GM12878 (cell line): Measurements from ENCODE around the gene ABL1.

Experiments used
- EED ChIP-seq: sonication (generic); IDR thresholded peaks from 2 replicates; pipeline ENCODE4 v1.6.1; 2016; ENCODE audit warnings: antibody characterized with exemption, low read depth
- POLR2AphosphoS5 ChIP-seq: IDR thresholded peaks from 2 replicates; pipeline ENCODE4 v1.6.1; 2011; ENCODE audit warnings: mild to moderate bottlenecking, low read length, inconsistent platforms
- RFX5 ChIP-seq: IDR thresholded peaks from 2 replicates; pipeline ENCODE4 v1.6.1; 2011; ENCODE audit warnings: low read depth, low read length, improper control_type of control experiment
- TF ChIP-seq, protein P1 (sequence below): fragments of 450-650 bp; IDR thresholded peaks from 2 replicates; pipeline ENCODE4 v1.6.1; 2017; ENCODE audit warnings: mild to moderate bottlenecking, moderate library complexity
- TF ChIP-seq, protein P2 (sequence below), 3 experiments: IDR thresholded peaks in 2 of 3; conservative IDR thresholded peaks in 1 of 3; 2 replicates each; pipeline ENCODE4 v1.5.1; 2011; ENCODE audit warnings: low read depth in 3 of 3, low read length in 3 of 3, mild to moderate bottlenecking in 3 of 3, control low read depth in 2 of 3, moderate library complexity in 2 of 3, inconsistent platforms in 1 of 3, mixed read lengths in 1 of 3; ENCODE audit not compliant: control insufficient read depth in 2 of 3, insufficient read depth in 1 of 3; ENCODE audit errors: extremely low read depth in 1 of 3

DNA sequence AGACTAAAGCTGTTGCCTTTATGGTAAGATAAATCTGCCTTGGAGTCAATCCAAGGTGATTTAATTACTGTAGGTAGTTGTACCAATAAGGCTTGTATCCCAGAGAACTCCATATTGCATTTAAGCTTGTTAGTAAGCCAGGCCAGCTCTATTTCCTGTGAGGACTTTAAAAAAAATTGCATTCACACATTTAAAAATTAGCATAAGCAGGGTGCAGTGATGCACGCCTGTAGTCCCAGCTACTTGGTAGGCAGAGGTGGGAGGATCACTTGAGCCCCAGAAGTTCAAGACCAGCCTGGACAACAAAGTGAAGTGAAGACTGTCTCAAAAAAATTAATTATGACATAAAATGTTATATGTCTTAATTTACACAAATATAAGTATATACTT, 28.7 kb upstream of the ABL1 start:
- TF ChIP-seq EED (no peak), RFX5 (no peak), POLR2AphosphoS5 (no peak)
- TF ChIP-seq, protein P1, sequence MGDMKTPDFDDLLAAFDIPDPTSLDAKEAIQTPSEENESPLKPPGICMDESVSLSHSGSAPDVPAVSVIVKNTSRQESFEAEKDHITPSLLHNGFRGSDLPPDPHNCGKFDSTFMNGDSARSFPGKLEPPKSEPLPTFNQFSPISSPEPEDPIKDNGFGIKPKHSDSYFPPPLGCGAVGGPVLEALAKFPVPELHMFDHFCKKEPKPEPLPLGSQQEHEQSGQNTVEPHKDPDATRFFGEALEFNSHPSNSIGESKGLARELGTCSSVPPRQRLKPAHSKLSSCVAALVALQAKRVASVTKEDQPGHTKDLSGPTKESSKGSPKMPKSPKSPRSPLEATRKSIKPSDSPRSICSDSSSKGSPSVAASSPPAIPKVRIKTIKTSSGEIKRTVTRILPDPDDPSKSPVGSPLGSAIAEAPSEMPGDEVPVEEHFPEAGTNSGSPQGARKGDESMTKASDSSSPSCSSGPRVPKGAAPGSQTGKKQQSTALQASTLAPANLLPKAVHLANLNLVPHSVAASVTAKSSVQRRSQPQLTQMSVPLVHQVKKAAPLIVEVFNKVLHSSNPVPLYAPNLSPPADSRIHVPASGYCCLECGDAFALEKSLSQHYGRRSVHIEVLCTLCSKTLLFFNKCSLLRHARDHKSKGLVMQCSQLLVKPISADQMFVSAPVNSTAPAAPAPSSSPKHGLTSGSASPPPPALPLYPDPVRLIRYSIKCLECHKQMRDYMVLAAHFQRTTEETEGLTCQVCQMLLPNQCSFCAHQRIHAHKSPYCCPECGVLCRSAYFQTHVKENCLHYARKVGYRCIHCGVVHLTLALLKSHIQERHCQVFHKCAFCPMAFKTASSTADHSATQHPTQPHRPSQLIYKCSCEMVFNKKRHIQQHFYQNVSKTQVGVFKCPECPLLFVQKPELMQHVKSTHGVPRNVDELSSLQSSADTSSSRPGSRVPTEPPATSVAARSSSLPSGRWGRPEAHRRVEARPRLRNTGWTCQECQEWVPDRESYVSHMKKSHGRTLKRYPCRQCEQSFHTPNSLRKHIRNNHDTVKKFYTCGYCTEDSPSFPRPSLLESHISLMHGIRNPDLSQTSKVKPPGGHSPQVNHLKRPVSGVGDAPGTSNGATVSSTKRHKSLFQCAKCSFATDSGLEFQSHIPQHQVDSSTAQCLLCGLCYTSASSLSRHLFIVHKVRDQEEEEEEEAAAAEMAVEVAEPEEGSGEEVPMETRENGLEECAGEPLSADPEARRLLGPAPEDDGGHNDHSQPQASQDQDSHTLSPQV, result no peak
- TF ChIP-seq, protein P2, sequence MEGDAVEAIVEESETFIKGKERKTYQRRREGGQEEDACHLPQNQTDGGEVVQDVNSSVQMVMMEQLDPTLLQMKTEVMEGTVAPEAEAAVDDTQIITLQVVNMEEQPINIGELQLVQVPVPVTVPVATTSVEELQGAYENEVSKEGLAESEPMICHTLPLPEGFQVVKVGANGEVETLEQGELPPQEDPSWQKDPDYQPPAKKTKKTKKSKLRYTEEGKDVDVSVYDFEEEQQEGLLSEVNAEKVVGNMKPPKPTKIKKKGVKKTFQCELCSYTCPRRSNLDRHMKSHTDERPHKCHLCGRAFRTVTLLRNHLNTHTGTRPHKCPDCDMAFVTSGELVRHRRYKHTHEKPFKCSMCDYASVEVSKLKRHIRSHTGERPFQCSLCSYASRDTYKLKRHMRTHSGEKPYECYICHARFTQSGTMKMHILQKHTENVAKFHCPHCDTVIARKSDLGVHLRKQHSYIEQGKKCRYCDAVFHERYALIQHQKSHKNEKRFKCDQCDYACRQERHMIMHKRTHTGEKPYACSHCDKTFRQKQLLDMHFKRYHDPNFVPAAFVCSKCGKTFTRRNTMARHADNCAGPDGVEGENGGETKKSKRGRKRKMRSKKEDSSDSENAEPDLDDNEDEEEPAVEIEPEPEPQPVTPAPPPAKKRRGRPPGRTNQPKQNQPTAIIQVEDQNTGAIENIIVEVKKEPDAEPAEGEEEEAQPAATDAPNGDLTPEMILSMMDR (IDR thresholded peaks at IDR 0.05 in 2 of 3, conservative IDR thresholded peaks at IDR 0.05 in 1 of 3; ENCODE audit: control insufficient read depth in 2 of 3, extremely low read depth in 1 of 3, insufficient read depth in 1 of 3, low read depth in 3 of 3, low read length in 3 of 3), result no peak
